ENCODE measurements around the gene TPI1.

- TF ChIP-seq EZH2phosphoT487 (IDR thresholded peaks at IDR 0.05; ENCODE audit: borderline replicate concordance, low read length) (no peak), CTCF (IDR thresholded peaks at IDR 0.05; ENCODE audit: low read depth, low read length, poor library complexity, severe bottlenecking) (no peak)
Measured at GRCh38 chr12:6854036-6854435, 13.3 kb upstream of the TPI1 start.

All from DOHH2 (cell line).